ENCODE results near the gene TMEM209.

Gene TMEM209

GRCh38 chr7:130152493-130153210, 52.6 kb downstream of the TMEM209 start:
- no peak for DNase-seq (ENCODE audit: low read depth)
- H3K4me3 ChIP-seq (ENCODE audit: low read depth, low read length) = no peak overlapping the region
- TF ChIP-seq, protein P1, sequence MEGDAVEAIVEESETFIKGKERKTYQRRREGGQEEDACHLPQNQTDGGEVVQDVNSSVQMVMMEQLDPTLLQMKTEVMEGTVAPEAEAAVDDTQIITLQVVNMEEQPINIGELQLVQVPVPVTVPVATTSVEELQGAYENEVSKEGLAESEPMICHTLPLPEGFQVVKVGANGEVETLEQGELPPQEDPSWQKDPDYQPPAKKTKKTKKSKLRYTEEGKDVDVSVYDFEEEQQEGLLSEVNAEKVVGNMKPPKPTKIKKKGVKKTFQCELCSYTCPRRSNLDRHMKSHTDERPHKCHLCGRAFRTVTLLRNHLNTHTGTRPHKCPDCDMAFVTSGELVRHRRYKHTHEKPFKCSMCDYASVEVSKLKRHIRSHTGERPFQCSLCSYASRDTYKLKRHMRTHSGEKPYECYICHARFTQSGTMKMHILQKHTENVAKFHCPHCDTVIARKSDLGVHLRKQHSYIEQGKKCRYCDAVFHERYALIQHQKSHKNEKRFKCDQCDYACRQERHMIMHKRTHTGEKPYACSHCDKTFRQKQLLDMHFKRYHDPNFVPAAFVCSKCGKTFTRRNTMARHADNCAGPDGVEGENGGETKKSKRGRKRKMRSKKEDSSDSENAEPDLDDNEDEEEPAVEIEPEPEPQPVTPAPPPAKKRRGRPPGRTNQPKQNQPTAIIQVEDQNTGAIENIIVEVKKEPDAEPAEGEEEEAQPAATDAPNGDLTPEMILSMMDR (IDR thresholded peaks at IDR 0.05; ENCODE audit: control insufficient read depth, extremely low read depth, insufficient read depth) = no peak

DNA sequence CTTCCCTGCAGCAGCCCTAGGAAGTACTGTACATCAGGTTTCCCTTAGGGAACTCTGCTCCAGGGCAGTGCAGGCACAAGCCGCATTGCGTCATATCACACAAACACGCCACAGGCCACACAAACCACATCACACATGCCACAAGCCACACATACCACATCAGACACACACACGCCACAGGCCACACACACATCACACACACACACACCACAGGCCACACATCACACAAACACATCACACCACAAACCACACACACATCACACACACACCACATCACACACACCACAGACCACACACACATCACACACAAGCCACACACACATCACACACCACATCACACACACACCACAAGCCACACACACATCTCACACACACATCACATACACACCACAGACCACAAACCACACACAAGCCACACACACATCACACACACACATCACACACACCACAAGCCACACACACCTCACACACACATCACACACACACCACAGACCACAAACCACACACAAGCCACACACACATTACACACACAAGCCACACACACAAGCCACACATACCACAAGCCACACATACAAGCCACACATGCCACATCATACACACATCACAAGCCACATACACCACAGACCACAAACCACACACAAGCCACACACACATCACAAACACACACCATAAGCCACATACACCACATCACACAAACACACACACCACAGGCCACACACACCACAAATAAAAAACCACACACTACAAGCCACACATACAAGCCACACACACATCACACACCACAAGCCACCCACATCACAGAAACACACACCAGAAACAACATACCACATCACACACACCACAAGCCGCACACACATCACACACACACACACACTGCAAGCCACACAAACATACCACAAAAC, 53.4 kb downstream of the TMEM209 start:
- DNase-seq (ENCODE audit: low read depth) = no peak
- TF ChIP-seq, protein P1 (IDR thresholded peaks at IDR 0.05; ENCODE audit: control insufficient read depth, extremely low read depth, insufficient read depth) = no peak
- H3K4me3 ChIP-seq (ENCODE audit: low read depth, low read length) = no peak overlapping the region

- no peak for DNase-seq (ENCODE audit: low read depth)
- TF ChIP-seq, protein P1 (IDR thresholded peaks at IDR 0.05; ENCODE audit: control insufficient read depth, extremely low read depth, insufficient read depth) = no peak
- no peak overlapping the region for H3K4me3 ChIP-seq (ENCODE audit: low read depth, low read length)
These were observed 54.6 kb downstream of the TMEM209 start for GRCh38 chr7:130150587-130150986.

- no peak overlapping the region for H3K4me3 ChIP-seq (ENCODE audit: low read depth, low read length)
- TF ChIP-seq, protein P1 (IDR thresholded peaks at IDR 0.05; ENCODE audit: control insufficient read depth, extremely low read depth, insufficient read depth) = no peak
- DNase-seq (ENCODE audit: low read depth) = no peak
These were observed 55.7 kb downstream of the TMEM209 start for GRCh38 chr7:130149281-130150139.

DNA sequence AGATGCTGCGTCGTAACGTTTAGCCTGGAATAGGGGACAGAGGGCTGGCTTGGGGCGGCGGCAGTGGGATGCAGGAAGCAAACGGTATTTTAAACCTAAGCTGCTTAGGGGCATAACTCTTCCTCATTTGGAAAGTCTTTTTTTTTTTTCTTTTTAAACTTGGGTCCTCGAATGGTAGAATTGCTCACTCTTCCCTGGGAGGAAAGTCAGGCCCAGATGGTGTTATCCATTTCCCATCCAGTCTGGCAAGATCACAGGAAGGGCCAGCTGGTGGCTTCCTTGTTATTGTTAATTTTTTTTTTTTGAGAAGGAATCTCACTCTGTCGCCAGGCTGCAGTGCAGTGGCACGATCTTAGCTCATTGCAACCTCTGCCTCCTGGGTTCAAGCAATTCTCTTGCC, 56.6 kb downstream of the TMEM209 start:
- TF ChIP-seq, protein P1 (IDR thresholded peaks at IDR 0.05; ENCODE audit: control insufficient read depth, extremely low read depth, insufficient read depth) = no peak
- no peak overlapping the region for H3K4me3 ChIP-seq (ENCODE audit: low read depth, low read length)
- no peak for DNase-seq (ENCODE audit: low read depth)

DNA sequence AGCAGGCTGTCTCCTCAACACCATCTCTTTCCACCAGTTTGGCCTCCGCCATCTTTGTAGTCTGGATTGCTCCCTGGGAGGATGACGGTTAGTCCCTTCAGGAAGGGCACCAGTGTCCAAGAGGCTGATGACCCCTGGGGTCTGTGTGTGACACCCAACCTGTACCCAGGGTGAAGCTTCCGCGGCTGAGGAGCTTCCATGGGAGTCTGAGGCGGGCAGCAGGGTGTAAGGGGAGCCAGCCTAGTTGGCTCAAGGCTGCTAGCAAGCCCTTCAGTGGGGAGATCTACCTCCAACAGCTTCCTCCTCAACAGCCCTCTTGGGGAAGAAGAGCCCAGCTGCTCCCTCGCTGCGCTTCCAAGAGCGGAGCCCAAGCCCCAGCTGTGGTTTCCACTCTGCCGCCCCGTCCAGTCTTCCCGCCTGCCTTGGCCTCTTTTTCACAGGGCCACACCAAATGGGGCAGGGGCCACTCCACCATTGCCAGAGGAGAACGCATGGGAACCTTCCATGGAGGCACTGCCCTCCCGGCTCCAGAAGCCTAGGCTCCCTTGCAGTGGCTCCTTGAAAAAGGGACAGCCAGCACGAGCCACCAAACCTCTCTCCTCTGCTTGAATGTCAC, 57.4 kb downstream of the TMEM209 start:
- TF ChIP-seq, protein P1 (IDR thresholded peaks at IDR 0.05; ENCODE audit: control insufficient read depth, extremely low read depth, insufficient read depth) = no peak
- no peak overlapping the region for H3K4me3 ChIP-seq (ENCODE audit: low read depth, low read length)
- DNase-seq (ENCODE audit: low read depth) = no peak

Measured in LNCaP clone FGC (cell line).